ENCODE results near the gene ZNF862. TPM values are rescaled to one million over a fixed set of nuclear protein-coding genes. Genes with fewer than 3 reads are reported as not detected.

The ZNF862 gene
- total and polyA plus RNA-seq, 2 experiments from 2014 or later = 8.9 to 22.6 TPM

- Histone ChIP-seq H3K4me3 (no peak overlapping the region), H3K27ac (no peak overlapping the region), H3K27me3 (peaks cover 35% of the 10 kb centered on the region), H3K4me1 (ENCODE audit: low read depth) (no peaks in the 10 kb centered on the region), H3K36me3 (no peaks in the 10 kb centered on the region), H3K9me3 (ENCODE audit: low read depth) (no peaks in the 10 kb centered on the region)
- no peak for TF ChIP-seq CTCF (IDR thresholded peaks at IDR 0.05; ENCODE audit: low read depth, low read length)
- no peak for DNase-seq (ENCODE audit: low read depth in 1 of 2, low spot score in 1 of 2)
Observed at GRCh38 chr7:149792220-149792595, 46.0 kb upstream of the ZNF862 start.

GRCh38 chr7:149793261-149793660 lies 44.9 kb upstream of the ZNF862 start:
- Histone ChIP-seq H3K27ac (no peak overlapping the region), H3K36me3 (no peaks in the 10 kb centered on the region), H3K27me3 (peaks cover 29% of the 10 kb centered on the region), H3K4me3 (no peak overlapping the region), H3K4me1 (ENCODE audit: low read depth) (no peaks in the 10 kb centered on the region), H3K9me3 (ENCODE audit: low read depth) (no peaks in the 10 kb centered on the region)
- TF ChIP-seq CTCF (IDR thresholded peaks at IDR 0.05; ENCODE audit: low read depth, low read length) = no peak
- no peak for DNase-seq (ENCODE audit: low read depth in 1 of 2, low spot score in 1 of 2)

- Histone ChIP-seq H3K4me3 (no peak overlapping the region), H3K27me3 (peaks cover 16% of the 10 kb centered on the region), H3K4me1 (ENCODE audit: low read depth) (no peaks in the 10 kb centered on the region), H3K36me3 (no peaks in the 10 kb centered on the region), H3K9me3 (ENCODE audit: low read depth) (no peaks in the 10 kb centered on the region), H3K27ac (no peak overlapping the region)
- TF ChIP-seq CTCF (IDR thresholded peaks at IDR 0.05; ENCODE audit: low read depth, low read length) = no peak
- DNase-seq (ENCODE audit: low read depth in 1 of 2, low spot score in 1 of 2) = peak in 1 of 2 donors; percentile 55
Observed at GRCh38 chr7:149794661-149795060, 43.5 kb upstream of the ZNF862 start.

GRCh38 chr7:149795126-149795525 lies 43.0 kb upstream of the ZNF862 start:
- H3K27ac ChIP-seq = no peak overlapping the region
- H3K27me3 ChIP-seq = peaks cover 12% of the 10 kb centered on the region
- H3K4me1 ChIP-seq (ENCODE audit: low read depth) = no peaks in the 10 kb centered on the region
- no peak for TF ChIP-seq CTCF (IDR thresholded peaks at IDR 0.05; ENCODE audit: low read depth, low read length)
- H3K9me3 ChIP-seq (ENCODE audit: low read depth) = no peaks in the 10 kb centered on the region
- no peaks in the 10 kb centered on the region for H3K36me3 ChIP-seq
- H3K4me3 ChIP-seq = no peak overlapping the region
- no peak for DNase-seq (ENCODE audit: low read depth in 1 of 2, low spot score in 1 of 2)

GRCh38 chr7:149796287-149796860 lies 41.8 kb upstream of the ZNF862 start:
- Histone ChIP-seq H3K9me3 (ENCODE audit: low read depth) (no peaks in the 10 kb centered on the region), H3K27ac (no peak overlapping the region), H3K4me3 (no peak overlapping the region), H3K4me1 (ENCODE audit: low read depth) (no peaks in the 10 kb centered on the region), H3K36me3 (no peaks in the 10 kb centered on the region), H3K27me3 (no peaks in the 10 kb centered on the region)
- DNase-seq (ENCODE audit: low read depth in 1 of 2, low spot score in 1 of 2) = no peak
- no peak for TF ChIP-seq CTCF (IDR thresholded peaks at IDR 0.05; ENCODE audit: low read depth, low read length)

Measured in cardiac muscle cell (in vitro differentiated cells and primary cell).